ENCODE measurements around the gene GPC1.

GPC1 gene

DNA sequence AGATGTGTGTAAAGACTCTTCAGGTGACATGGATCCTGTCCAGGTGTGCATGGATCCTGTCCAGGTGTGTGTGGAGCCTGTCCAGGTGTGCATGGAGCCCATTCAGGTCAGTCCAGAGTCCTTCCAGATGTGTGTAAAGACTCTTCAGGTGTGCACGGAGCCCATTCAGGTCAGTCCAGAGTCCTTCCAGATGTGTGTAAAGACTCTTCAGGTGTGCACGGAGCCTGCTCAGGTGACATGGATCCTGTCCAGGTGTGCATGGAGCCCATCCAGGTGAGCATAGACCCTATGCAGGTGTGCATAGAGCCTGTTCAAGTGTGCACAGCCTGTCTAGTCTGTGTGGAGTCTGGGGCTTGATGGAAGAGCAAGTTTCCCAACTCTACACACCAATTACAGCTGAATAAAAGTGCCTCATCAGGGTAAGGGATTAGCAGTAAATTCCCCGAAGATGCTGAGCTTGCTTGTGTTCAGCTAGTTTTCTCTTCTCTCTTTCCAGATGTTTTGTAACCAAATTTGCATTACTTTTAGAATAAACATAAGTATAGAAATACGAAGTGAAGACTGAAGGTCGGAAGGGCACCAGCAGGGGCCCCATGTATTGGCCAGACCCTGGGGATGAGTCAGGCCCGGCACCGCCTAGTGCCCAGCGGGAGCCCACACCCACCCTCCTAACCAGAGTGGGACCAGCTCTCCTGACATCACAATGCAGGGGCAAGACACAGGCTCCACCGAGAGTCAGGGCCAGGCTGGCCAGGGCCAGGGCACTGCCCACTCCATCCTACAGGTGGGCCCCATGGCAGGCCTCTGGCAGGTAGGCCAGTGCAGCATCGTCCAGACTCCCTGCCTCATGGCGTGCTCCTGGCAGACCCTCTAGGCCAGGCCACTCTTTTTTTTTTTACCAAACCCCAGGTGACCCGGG, 38.6 kb upstream of the GPC1 start:
- no peak overlapping the region for H3K4me3 ChIP-seq (ENCODE audit: low read length)
- no peak for DNase-seq (ENCODE audit: low read depth, low spot score)

DNA sequence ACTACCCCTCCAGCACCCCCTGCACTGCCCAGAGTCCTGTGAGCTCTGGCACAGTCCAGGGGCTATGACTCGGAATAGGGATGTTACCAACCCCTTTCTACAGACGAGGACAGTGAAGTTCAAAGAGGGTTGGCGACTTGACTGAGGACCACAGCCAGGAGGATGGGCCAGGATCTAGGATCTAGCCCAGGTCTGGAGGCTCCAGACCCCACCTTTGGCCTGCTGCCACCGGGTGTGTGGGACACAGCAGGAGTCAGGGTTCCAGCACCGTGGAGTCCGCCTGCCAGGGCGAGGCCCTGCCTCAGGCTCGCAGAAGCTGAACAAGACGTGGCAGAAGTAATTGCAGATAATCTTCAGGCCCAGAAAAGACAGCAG, 37.9 kb upstream of the GPC1 start:
- H3K4me3 ChIP-seq (ENCODE audit: low read length) = no peak overlapping the region
- no peak for DNase-seq (ENCODE audit: low read depth, low spot score)

GRCh38 chr2:240397924-240398645, 37.4 kb upstream of the GPC1 start:
- no peak overlapping the region for H3K4me3 ChIP-seq (ENCODE audit: low read length)
- no peak for DNase-seq (ENCODE audit: low read depth, low spot score)

DNA sequence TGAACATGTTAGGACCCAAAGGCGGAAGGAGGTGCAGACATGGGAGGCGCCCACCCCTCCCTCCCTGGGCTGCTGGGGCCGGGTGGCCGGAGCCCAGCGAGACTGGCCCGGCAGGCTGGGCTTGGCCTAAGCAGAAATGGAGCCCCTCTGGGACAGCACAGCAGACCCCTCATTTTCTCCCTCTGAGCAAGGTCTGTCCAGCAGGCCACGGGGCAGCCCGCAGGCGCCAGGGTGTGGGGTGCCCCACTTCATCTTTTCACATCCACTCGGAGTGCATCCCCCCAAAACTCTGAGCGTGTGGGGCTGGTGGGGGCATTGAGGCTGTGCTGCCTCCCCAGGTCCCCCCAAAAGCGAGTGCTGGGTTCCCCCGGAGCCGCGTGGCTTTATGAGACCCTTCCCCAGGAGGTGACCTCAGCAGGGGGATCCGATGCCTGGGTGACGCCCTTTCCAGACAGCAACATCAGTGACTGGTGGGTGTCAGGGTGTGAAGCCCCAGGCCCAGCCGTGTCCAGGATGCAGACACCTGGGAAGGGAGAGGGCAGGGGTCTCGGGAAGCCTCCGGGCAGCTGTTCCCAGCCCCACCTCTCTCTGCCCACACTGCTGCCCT, 36.7 kb upstream of the GPC1 start:
- H3K4me3 ChIP-seq (ENCODE audit: low read length) = no peak overlapping the region
- no peak for DNase-seq (ENCODE audit: low read depth, low spot score)

GRCh38 chr2:240399419-240400324, 35.8 kb upstream of the GPC1 start:
- DNase-seq (ENCODE audit: low read depth, low spot score) = no peak
- no peak overlapping the region for H3K4me3 ChIP-seq (ENCODE audit: low read length)

GRCh38 chr2:240400371-240401161, 34.9 kb upstream of the GPC1 start:
- no peak overlapping the region for H3K4me3 ChIP-seq (ENCODE audit: low read length)
- DNase-seq (ENCODE audit: low read depth, low spot score) = no peak

DNA sequence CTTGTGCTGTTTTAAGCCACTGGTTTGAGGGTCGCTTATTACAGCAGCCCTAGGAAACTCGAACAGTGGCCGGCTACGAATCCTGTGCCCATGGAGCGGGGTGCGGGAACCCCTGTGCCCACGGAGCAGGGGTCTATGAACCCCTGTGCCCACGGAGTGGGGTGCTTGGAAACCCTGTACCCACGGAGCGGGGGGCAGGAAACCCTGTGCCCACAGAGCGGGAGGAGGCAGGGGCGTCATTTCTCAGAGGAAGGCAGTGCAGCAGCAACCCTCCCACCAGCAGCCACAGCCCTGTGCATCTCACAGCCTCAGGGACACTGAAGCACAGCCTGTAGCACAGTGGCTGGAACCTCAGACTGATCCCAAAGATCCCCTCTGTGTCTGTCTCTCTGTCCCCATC, 34.2 kb upstream of the GPC1 start:
- no peak for DNase-seq (ENCODE audit: low read depth, low spot score)
- no peak overlapping the region for H3K4me3 ChIP-seq (ENCODE audit: low read length)

GRCh38 chr2:240401781-240402551, 33.5 kb upstream of the GPC1 start:
- DNase-seq (ENCODE audit: low read depth, low spot score) = no peak
- no peak overlapping the region for H3K4me3 ChIP-seq (ENCODE audit: low read length)

- no peak overlapping the region for H3K4me3 ChIP-seq (ENCODE audit: low read length)
- no peak for DNase-seq (ENCODE audit: low read depth, low spot score)
These were observed 32.7 kb upstream of the GPC1 start for GRCh38 chr2:240402566-240403272.

- no peak overlapping the region for H3K4me3 ChIP-seq (ENCODE audit: low read length)
- no peak for DNase-seq (ENCODE audit: low read depth, low spot score)
These were observed 31.9 kb upstream of the GPC1 start for GRCh38 chr2:240403396-240404104.

DNA sequence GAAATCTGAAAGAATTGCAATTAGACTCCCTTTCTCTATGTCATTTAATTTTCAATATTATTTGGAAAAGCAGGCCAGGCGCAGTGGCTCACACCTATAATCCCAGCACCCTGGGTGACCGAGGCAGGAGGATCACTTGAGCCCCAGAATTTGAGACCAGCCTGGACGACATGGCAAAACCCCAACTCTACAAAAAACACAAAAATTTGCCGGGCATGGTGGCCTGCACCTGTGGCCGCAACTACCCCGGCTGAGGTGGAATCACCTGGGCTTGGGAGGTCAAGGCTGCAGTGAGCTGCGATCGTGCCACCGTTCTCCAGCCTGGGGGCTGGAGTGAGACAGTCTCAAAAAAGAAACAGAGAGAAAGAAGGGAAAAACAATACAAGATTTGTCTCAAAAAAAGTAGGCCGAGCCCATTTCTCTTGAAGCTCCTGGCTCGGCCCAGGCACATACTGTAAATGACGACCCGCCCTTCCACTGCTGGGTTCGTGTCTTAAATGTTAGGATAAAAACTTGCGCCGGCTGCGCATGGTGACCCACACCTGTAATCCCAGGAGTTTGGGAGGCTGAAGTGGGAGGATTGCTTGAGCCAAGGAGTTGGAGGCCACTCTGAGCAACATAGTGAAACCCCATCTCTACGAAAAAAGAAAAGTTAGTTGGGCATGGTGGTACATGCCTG, 31.1 kb upstream of the GPC1 start:
- DNase-seq (ENCODE audit: low read depth, low spot score) = no peak
- no peak overlapping the region for H3K4me3 ChIP-seq (ENCODE audit: low read length)

- H3K4me3 ChIP-seq (ENCODE audit: low read length) = no peak overlapping the region
- DNase-seq (ENCODE audit: low read depth, low spot score) = no peak
These were observed 30.3 kb upstream of the GPC1 start for GRCh38 chr2:240405133-240405532.

GRCh38 chr2:240405684-240406313, 29.7 kb upstream of the GPC1 start:
- H3K4me3 ChIP-seq (ENCODE audit: low read length) = no peak overlapping the region
- no peak for DNase-seq (ENCODE audit: low read depth, low spot score)

GRCh38 chr2:240407090-240407489, 28.4 kb upstream of the GPC1 start:
- DNase-seq (ENCODE audit: low read depth, low spot score) = no peak
- no peak overlapping the region for H3K4me3 ChIP-seq (ENCODE audit: low read length)

DNA sequence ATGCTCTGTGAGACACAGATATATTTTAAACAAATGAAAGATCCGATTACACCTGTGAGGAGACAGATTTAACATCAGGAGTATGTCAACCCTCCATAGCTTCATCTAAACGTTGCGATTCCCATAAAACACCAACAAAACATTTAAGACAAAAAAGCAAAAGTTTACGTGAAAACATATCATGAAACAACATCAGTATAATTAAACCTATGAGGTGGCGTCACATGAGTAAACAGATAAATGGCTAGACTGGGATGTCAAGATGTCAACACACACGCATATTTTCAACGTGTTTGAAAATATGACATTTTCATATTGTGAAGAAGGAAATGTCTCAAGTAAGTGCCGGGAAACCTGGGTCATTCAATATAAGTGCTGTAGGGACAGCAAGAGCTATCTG, 25.5 kb upstream of the GPC1 start:
- DNase-seq (ENCODE audit: low read depth, low spot score) = no peak

DNA sequence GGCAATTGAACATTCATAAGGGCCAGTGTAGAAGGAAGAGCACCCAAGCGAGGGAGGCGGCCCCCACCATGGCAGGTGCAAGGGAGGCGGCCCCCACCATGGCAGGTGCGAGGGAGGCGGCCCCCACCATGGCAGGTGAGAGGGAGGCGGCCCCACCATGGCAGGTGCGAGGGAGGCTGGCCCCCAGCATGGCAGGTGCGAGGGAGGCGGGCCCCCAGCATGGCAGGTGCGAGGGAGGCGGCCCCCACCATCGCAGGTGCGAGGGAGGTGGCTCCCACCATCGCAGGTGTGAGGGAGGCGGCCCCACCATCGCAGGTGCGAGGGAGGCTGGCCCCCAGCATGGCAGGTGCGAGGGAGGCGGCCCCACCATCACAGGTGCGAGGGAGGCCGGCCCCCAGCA, 24.7 kb upstream of the GPC1 start:
- H3K4me3 ChIP-seq (ENCODE audit: low read length) = no peak overlapping the region
- DNase-seq (ENCODE audit: low read depth, low spot score) = no peak

More for the DNA sequence above, 25.5 kb upstream of the GPC1 start:
- no peak overlapping the region for H3K4me3 ChIP-seq (ENCODE audit: low read length)

Measured in Jurkat, Clone E6-1 (cell line).